ENCODE data around the gene SDK1.
"Not testable (repeated sequence)": the region's sequence is repeated elsewhere in the genome, so short reads cannot be mapped to it uniquely, and the experiment has no call there.

SDK1 gene

GRCh38 chr7:3683546-3684539, 382.8 kb downstream of the SDK1 start:
- DNase-seq = no peak
- TF ChIP-seq POLR2A (IDR thresholded peaks at IDR 0.05; ENCODE audit: low read length) (no peak), GATA1 (IDR thresholded peaks at IDR 0.05; ENCODE audit: low read depth, low read length) (no peak)

DNA sequence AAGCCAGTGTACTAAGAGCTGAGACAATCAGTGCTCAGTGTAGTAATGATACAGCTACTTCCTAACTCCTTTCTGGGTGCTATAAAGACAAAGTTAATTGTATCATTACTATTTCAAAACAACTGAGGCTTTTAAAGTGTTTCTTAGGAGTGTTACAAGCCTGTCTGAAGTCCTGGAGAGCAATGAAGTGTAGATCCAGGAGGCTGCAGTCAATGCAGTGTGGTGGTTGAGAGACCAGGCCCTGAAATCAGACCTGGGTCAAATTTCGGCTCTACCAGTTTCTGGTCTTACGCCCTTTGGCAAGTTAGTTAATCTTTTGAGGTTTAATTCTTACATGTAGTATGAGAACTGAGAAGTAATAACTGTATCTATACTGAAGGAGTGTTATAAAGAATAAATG, 387.0 kb downstream of the SDK1 start:
- no peak for TF ChIP-seq POLR2A (IDR thresholded peaks at IDR 0.05; ENCODE audit: low read length)
- TF ChIP-seq GATA1 (IDR thresholded peaks at IDR 0.05; ENCODE audit: low read depth, low read length) = no peak

DNA sequence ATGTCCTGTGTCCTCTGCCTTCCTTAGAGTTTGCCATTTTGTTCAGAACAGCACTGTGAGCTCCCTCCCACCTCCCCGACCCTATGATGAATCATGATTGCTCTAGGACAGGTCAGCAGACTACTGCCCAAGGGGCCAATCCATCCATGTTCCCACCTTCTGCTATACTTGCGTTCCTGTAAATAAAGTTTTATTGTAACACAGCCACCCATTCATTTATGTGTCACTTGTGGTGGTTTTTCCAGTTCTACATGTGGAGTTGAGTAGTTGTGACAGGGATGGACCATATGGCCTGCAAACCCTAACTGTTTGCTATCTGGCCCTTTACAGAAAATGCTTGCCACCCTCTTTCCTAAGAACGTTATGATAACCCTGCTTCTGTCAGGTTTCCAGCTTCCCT, 387.8 kb downstream of the SDK1 start:
- DNase-seq = no peak
- TF ChIP-seq POLR2A (IDR thresholded peaks at IDR 0.05; ENCODE audit: low read length) (no peak), GATA1 (IDR thresholded peaks at IDR 0.05; ENCODE audit: low read depth, low read length) (no peak)

More for the DNA sequence above, 387.0 kb downstream of the SDK1 start:
- no peak for DNase-seq

DNA sequence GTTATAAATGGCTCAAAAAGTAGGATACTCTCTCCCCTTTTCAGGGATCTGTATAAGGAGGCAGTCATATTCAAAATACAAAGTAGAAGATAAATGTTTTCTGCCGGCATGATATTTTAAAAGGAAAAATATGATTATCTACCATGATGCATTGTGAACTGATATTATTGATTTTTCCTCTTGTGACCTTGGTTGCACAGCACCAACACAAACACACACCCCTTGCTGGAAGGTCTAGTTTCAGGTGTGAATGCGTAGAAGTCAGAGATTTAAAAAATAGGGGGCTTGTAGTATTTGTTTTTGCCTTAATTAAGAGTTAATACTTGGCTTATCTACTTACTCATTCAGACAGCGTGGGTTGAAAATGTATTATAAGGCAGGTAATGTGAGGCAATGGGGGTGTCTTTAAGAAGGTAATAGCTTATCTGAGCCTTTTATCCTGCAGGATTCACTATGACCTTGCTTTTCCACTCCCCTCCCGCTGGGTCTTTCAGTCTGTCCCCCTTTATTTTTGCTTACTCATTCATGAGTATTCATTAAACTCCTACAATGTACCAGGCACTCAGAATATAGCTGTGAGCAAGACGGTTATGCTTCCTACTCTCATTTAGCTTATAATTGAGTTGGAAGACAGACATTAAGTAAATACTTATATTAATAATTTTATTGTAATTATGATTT, 390.6 kb downstream of the SDK1 start:
- TF ChIP-seq POLR2A (IDR thresholded peaks at IDR 0.05; ENCODE audit: low read length) = no peak
- TF ChIP-seq GATA1 (IDR thresholded peaks at IDR 0.05; ENCODE audit: low read depth, low read length) = no peak
- DNase-seq = no peak

DNA sequence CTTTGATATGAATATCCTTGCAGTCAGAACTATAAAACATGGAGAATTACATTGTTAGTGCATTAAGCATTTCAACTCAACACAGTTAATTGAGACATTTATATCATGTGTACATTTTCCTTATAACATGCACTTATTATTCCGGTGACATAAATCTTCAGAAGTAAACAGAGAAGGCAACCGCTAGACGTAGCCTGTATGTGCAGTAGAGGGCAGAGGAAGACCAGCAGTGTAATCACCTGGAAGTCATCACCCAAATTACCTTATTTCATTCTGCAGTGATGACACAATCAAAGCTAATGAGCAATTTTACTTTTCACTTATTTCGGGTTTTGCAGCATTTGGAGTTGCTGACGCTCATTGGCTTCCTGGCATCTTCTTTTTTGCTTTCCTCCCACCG, 394.6 kb downstream of the SDK1 start:
- TF ChIP-seq POLR2A (IDR thresholded peaks at IDR 0.05; ENCODE audit: low read length) (no peak), GATA1 (IDR thresholded peaks at IDR 0.05; ENCODE audit: low read depth, low read length) (no peak)

GRCh38 chr7:3696113-3696512, 395.1 kb downstream of the SDK1 start:
- DNase-seq = no peak
- TF ChIP-seq POLR2A (IDR thresholded peaks at IDR 0.05; ENCODE audit: low read length) (no peak), GATA1 (IDR thresholded peaks at IDR 0.05; ENCODE audit: low read depth, low read length) (no peak)

More for the DNA sequence above, 394.6 kb downstream of the SDK1 start:
- peak in 1 of 2 experiments; percentile 3 for DNase-seq

DNA sequence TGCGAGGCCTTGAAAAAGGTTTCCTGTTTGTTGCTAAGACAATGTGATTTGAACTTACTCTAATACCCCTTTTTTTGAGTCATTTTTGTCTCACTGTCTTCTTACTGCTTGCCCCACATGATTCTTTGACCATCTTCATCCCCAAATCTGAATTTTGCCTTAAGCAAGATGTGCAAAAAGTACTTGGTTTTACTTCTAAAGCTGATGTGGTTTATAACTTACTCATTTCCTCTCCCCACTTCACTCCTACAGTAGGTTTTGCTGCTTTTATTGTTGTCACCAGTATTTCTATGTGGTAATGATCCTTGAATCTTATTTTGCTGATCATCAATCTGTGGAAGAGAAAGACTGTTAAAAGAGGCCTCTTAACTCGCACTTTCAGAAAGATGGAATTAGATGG, 396.4 kb downstream of the SDK1 start:
- DNase-seq = no peak
- TF ChIP-seq POLR2A (IDR thresholded peaks at IDR 0.05; ENCODE audit: low read length) (no peak), GATA1 (IDR thresholded peaks at IDR 0.05; ENCODE audit: low read depth, low read length) (no peak)

GRCh38 chr7:3705258-3705657, 404.2 kb downstream of the SDK1 start:
- no peak for DNase-seq
- TF ChIP-seq GATA1 (IDR thresholded peaks at IDR 0.05; ENCODE audit: low read depth, low read length) (no peak), POLR2A (IDR thresholded peaks at IDR 0.05; ENCODE audit: low read length) (no peak)

DNA sequence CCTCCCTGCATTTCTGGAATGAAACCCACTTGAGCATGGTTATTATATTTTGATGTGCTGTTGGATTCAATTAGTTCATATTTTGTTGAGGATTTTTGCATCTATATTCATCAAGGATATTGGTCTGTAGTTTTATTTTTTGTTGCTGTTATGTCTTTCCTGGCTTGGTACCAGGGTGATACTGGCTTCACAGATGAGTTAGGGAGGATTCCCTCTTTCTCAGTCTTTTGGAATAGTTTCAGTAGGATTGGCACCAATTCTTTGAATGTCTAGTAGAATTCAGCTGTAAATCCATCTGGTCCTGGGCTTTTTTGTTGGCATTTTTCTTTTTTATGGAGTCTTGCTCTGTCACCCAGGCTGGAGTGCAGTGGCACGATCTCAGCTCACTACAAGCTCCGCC, 405.0 kb downstream of the SDK1 start:
- DNase-seq = not testable (repeated sequence)

- TF ChIP-seq POLR2A (IDR thresholded peaks at IDR 0.05; ENCODE audit: low read length) (no peak), GATA1 (IDR thresholded peaks at IDR 0.05; ENCODE audit: low read depth, low read length) (no peak)
- no peak for DNase-seq
Measured at GRCh38 chr7:3710122-3710521, 409.1 kb downstream of the SDK1 start.

- DNase-seq = no peak
- TF ChIP-seq GATA1 (IDR thresholded peaks at IDR 0.05; ENCODE audit: low read depth, low read length) (no peak), POLR2A (IDR thresholded peaks at IDR 0.05; ENCODE audit: low read length) (no peak)
Measured at GRCh38 chr7:3710531-3710930, 409.5 kb downstream of the SDK1 start.

DNA sequence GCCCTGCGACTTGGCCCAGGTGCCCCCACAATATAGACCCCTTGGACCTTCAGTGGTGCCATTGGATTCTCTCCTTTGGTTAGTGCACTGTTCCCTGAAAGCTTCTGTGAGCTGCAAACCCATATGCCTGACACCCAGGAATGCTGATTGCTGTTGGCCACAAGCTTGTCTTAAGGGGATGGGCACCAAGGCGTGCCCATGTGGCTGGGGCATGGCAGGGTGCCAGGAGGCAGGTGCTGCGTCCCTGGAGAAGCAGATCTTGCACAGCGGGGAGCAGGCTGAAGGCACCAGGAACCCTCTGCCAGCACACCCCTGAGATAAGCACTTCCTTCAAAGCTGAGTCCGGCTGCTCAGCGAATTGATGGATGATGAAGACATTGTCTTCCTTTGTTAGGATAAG, 411.8 kb downstream of the SDK1 start:
- no peak for DNase-seq

GRCh38 chr7:3721422-3721821, 420.4 kb downstream of the SDK1 start:
- TF ChIP-seq POLR2A (IDR thresholded peaks at IDR 0.05; ENCODE audit: low read length) (no peak), GATA1 (IDR thresholded peaks at IDR 0.05; ENCODE audit: low read depth, low read length) (no peak)
- DNase-seq = no peak

More for the DNA sequence above, 411.8 kb downstream of the SDK1 start:
- TF ChIP-seq POLR2A (IDR thresholded peaks at IDR 0.05; ENCODE audit: low read length) (no peak), GATA1 (IDR thresholded peaks at IDR 0.05; ENCODE audit: low read depth, low read length) (no peak)

GRCh38 chr7:3722396-3722922, 421.4 kb downstream of the SDK1 start:
- TF ChIP-seq POLR2A (IDR thresholded peaks at IDR 0.05; ENCODE audit: low read length) (no peak), GATA1 (IDR thresholded peaks at IDR 0.05; ENCODE audit: low read depth, low read length) (no peak)
- DNase-seq = no peak
